ENCODE measurements around the gene DRAXIN. TPM values are rescaled to one million over a fixed set of nuclear protein-coding genes. Genes with fewer than 3 reads are reported as not detected.

The DRAXIN gene
- total and polyA plus RNA-seq, 11 donors = 0.03 to 0.29 (median 0.10) TPM; not detected in 4

DNA sequence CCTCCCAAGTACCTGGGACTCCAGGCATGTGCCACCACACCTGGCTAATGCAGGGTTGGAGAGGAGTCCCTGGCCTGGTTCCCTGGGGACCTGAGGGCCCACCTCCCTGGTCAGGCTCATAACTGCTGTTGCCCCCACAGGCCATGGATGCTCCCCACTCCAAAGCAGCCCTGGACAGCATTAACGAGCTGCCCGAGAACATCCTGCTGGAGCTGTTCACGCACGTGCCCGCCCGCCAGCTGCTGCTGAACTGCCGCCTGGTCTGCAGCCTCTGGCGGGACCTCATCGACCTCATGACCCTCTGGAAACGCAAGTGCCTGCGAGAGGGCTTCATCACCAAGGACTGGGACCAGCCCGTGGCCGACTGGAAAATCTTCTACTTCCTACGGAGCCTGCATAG is 23.0 kb upstream of the DRAXIN start:
- Histone ChIP-seq H3K27me3 (no peaks in the 10 kb centered on the region), H3K4me1 (peaks cover 0 to 27% (median 5%) of the 10 kb centered on the region in 12 donors), H3K4me3 (no peak overlapping the region), H3K36me3 (peaks cover 0 to 48% (median 10%) of the 10 kb centered on the region in 9 donors), H3K9me3 (no peaks in the 10 kb centered on the region), H3K27ac (no peak overlapping the region)
- 91 to 100% (median 94%) methylated on average over 4 to 14 of the region's 14 CpGs for whole genome bisulfite sequencing, 4 donors
- intact Hi-C loops (cut with DNase I) = no loop called here
- ATAC-seq (no peak), DNase-seq (no peak)
- TF ChIP-seq POLR2A (IDR thresholded peaks at IDR 0.05) = no peak
- TF ChIP-seq, protein P1, sequence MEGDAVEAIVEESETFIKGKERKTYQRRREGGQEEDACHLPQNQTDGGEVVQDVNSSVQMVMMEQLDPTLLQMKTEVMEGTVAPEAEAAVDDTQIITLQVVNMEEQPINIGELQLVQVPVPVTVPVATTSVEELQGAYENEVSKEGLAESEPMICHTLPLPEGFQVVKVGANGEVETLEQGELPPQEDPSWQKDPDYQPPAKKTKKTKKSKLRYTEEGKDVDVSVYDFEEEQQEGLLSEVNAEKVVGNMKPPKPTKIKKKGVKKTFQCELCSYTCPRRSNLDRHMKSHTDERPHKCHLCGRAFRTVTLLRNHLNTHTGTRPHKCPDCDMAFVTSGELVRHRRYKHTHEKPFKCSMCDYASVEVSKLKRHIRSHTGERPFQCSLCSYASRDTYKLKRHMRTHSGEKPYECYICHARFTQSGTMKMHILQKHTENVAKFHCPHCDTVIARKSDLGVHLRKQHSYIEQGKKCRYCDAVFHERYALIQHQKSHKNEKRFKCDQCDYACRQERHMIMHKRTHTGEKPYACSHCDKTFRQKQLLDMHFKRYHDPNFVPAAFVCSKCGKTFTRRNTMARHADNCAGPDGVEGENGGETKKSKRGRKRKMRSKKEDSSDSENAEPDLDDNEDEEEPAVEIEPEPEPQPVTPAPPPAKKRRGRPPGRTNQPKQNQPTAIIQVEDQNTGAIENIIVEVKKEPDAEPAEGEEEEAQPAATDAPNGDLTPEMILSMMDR (IDR thresholded peaks at IDR 0.05) = no peak

DNA sequence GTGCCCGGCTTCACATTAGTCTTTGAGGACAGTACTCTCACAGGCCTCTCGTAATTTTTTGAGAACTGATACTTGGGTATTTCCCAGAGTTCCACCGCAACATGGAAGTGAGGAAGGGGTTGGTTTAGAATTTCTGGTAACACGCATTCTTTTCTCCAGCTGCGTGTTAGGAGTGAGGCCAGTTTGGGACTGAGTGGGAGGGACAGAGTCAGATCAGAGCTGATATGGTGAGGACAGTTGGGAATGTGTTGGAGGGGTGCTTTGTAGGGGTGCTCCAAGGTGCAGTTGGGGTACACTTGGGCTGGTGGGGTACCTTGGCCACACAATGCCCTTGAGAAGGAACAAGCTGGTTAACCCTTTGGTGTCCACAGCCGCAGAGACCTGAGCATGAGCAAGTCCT is 20.8 kb upstream of the DRAXIN start:
- Histone ChIP-seq H3K36me3 (peaks cover 0 to 70% (median 27%) of the 10 kb centered on the region in 9 donors), H3K27ac (no peak overlapping the region), H3K9me3 (no peaks in the 10 kb centered on the region), H3K4me1 (peaks cover 0 to 22% (median 0%) of the 10 kb centered on the region in 12 donors), H3K27me3 (no peaks in the 10 kb centered on the region), H3K4me3 (no peak overlapping the region)
- WGBS, 4 donors = 76 to 89% (median 78%) methylated on average over 6 of the region's 6 CpGs
- intact Hi-C loops (cut with DNase I) = loop anchor here in 1 of 10 donors (5.0 kb wide), 1 partner anchor 37 kb away; no protein-coding TSS in a partner anchor
- DNase-seq (no peak), ATAC-seq (no peak)
- TF ChIP-seq, protein P1 (IDR thresholded peaks at IDR 0.05) = no peak
- TF ChIP-seq POLR2A (IDR thresholded peaks at IDR 0.05) = no peak

DNA sequence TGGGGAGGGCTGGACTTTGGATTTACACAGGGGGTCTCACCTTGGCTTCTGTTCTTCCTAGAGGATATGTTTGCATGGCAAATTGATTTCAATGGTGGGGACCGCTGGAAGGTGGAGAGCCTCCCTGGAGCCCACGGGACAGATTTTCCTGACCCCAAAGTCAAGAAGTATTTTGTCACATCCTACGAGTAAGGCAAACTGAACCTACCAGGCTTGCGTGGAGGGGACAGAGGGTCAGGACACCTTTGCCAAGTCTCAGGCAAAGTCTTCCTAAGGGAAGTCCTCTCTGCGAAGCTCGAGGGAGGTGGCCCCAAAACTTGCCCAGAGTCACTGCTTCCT is 20.3 kb upstream of the DRAXIN start:
- intact Hi-C loops (cut with DNase I) = loop anchor here in 1 of 10 donors (5.0 kb wide), 1 partner anchor 36 kb away; no protein-coding TSS in a partner anchor
- Histone ChIP-seq H3K36me3 (peaks cover 0 to 74% (median 29%) of the 10 kb centered on the region in 9 donors), H3K4me1 (peaks cover 0 to 22% (median 0%) of the 10 kb centered on the region in 12 donors), H3K27ac (no peak overlapping the region), H3K4me3 (no peak overlapping the region), H3K27me3 (no peaks in the 10 kb centered on the region), H3K9me3 (no peaks in the 10 kb centered on the region)
- no peak for DNase-seq
- WGBS, 4 donors = 78 to 87% (median 86%) methylated on average over 6 of the region's 6 CpGs
- ATAC-seq = no peak
- TF ChIP-seq, protein P1 (IDR thresholded peaks at IDR 0.05) = no peak
- TF ChIP-seq POLR2A (IDR thresholded peaks at IDR 0.05) = no peak

DNA sequence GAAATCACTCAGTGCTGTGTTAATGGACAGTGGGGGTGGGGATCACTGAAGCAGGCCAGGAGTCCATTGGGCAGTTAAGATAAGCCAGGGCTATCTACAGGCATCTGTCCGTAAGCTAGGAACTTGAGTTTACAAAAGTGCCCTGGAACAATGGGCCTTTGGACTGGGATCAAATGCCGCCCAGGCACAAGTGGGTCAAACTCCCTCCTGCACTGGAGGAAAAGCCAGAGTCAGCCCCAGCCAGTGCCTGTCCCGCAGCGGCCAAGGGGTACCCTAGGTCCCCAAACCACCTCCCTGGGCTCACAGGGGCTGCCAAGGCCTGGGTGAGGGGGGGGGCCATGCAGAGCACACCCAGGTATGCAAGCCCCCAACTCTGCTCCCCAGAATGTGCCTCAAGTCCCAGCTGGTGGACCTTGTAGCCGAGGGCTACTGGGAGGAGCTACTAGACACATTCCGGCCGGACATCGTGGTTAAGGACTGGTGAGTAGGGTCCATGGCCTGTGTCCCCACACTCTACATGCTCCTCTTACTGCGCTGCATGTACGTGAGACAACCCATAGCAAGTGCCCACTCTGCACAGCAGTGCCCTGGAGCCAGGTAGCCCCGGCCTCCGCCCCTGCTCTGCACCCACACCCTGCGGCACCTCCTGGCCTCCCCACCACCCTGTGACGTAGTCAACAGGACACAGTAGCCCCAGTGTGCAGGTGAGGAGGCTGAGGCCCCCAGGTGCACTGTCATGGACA is 19.8 kb upstream of the DRAXIN start:
- TF ChIP-seq, protein P1 (IDR thresholded peaks at IDR 0.05) = no peak
- TF ChIP-seq POLR2A (IDR thresholded peaks at IDR 0.05) = no peak
- Histone ChIP-seq H3K36me3 (peaks cover 0 to 79% (median 34%) of the 10 kb centered on the region in 9 donors), H3K9me3 (no peaks in the 10 kb centered on the region), H3K27me3 (no peaks in the 10 kb centered on the region), H3K4me1 (peaks cover 0 to 22% (median 0%) of the 10 kb centered on the region in 12 donors), H3K4me3 (no peak overlapping the region), H3K27ac (no peak overlapping the region)
- WGBS, 4 donors = 89 to 98% (median 91%) methylated on average over 11 to 14 of the region's 14 CpGs
- peak in 1 of 4 donors; percentile 8 for ATAC-seq
- no peak for DNase-seq
- intact Hi-C loops (cut with DNase I) = loop anchor here in 1 of 10 donors (5.0 kb wide), 1 partner anchor 36 kb away; no protein-coding TSS in a partner anchor

Measured in heart left ventricle (tissue), 16 donors.